ENCODE data around the gene NME4. TPM values are rescaled to one million over a fixed set of nuclear protein-coding genes. Genes with fewer than 3 reads are reported as not detected.
"Not testable (repeated sequence)": the region's sequence is repeated elsewhere in the genome, so short reads cannot be mapped to it uniquely, and the experiment has no call there.

The NME4 gene
- 56.6 TPM for total RNA-seq
- 100 TPM for polyA plus RNA-seq (ENCODE audit: insufficient read depth, low read depth, low replicate concordance)
- long read RNA-seq, donor 1, transcript NME4-210 (2 exons, 1,861 nt): minor isoform, 8 of 69 reads
- long read RNA-seq, donor 1, transcript NME4-201 (5 exons, 995 nt): major isoform, 48 of 69 reads
- long read RNA-seq, donor 1, partial matches to known transcripts: 9 of 69 reads
- long read RNA-seq, donor 1, other reads (novel, unspliced or antisense): 0 of 69 reads
- long read RNA-seq, donor 2, transcript NME4-201 (5 exons, 995 nt): major isoform, 32 of 67 reads
- long read RNA-seq, donor 2, transcript NME4-211 (6 exons, 1,193 nt): minor isoform, 6 of 67 reads
- long read RNA-seq, donor 2, partial matches to known transcripts: 25 of 67 reads
- long read RNA-seq, donor 2, other reads (novel, unspliced or antisense): 0 of 67 reads
- long read RNA-seq, donor 3, transcript NME4-211 (6 exons, 1,193 nt): minor isoform, 7 of 59 reads
- long read RNA-seq, donor 3, transcript NME4-201 (5 exons, 995 nt): major isoform, 34 of 59 reads
- long read RNA-seq, donor 3, transcript NME4-210 (2 exons, 1,861 nt): minor isoform, 5 of 59 reads
- long read RNA-seq, donor 3, partial matches to known transcripts: 7 of 59 reads
- long read RNA-seq, donor 3, other reads (novel, unspliced or antisense): 5 of 59 reads
- long read RNA-seq, donor 4, transcript NME4-201 (5 exons, 995 nt): major isoform, 24 of 27 reads
- long read RNA-seq, donor 4, partial matches to known transcripts: 0 of 27 reads
- long read RNA-seq, donor 4, other reads (novel, unspliced or antisense): 0 of 27 reads
- long read RNA-seq, donor 5, partial matches to known transcripts: 0 of 3 reads
- long read RNA-seq, donor 5, other reads (novel, unspliced or antisense): 0 of 3 reads
- long read RNA-seq, donor 6, transcript NME4-210 (2 exons, 1,861 nt): minor isoform, 9 of 100 reads
- long read RNA-seq, donor 6, transcript NME4-201 (5 exons, 995 nt): major isoform, 35 of 100 reads
- long read RNA-seq, donor 6, partial matches to known transcripts: 53 of 100 reads
- long read RNA-seq, donor 6, other reads (novel, unspliced or antisense): 0 of 100 reads
- long read RNA-seq, donor 7, transcript NME4-201 (5 exons, 995 nt): major isoform, 13 of 32 reads
- long read RNA-seq, donor 7, partial matches to known transcripts: 14 of 32 reads
- long read RNA-seq, donor 7, other reads (novel, unspliced or antisense): 2 of 32 reads
- long read RNA-seq, donor 8, transcript NME4-201 (5 exons, 995 nt): major isoform, 45 of 83 reads
- long read RNA-seq, donor 8, transcript NME4-210 (2 exons, 1,861 nt): minor isoform, 13 of 83 reads
- long read RNA-seq, donor 8, partial matches to known transcripts: 22 of 83 reads
- long read RNA-seq, donor 8, other reads (novel, unspliced or antisense): 0 of 83 reads
- long read RNA-seq, donor 9, transcript NME4-201 (5 exons, 995 nt): major isoform, 26 of 42 reads
- long read RNA-seq, donor 9, partial matches to known transcripts: 9 of 42 reads
- long read RNA-seq, donor 9, other reads (novel, unspliced or antisense): 0 of 42 reads
- long read RNA-seq, donor 10, transcript NME4-210 (2 exons, 1,861 nt): minor isoform, 6 of 63 reads
- long read RNA-seq, donor 10, transcript NME4-201 (5 exons, 995 nt): major isoform, 25 of 63 reads
- long read RNA-seq, donor 10, partial matches to known transcripts: 31 of 63 reads
- long read RNA-seq, donor 10, other reads (novel, unspliced or antisense): 0 of 63 reads

DNA sequence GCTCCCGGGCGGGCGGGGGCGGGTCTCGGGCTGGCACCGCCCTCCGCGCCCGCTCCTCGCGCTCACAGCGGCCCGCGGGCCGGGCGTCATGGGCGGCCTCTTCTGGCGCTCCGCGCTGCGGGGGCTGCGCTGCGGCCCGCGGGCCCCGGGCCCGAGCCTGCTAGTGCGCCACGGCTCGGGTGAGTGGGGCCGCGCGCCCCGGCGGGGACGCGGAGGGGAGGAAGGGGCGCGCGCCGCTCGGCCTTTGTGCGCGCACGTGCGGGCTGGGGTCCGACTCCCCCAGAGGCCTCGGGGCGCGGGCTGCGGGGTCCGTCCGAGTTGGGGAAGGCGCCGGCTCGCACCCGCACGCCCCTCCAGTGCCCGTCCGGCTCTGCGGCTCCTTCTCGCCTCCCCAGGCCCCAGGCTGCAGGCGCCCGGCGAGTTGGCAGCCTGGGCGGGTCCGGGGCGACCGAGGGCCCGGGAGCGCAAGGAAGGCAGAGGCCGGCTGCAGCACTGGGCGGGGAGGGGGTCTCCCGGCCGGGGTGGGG lies at the start of gene NME4:
TSS of gene NME4 (plus strand) at position 65 of the 527 bp plus-strand sequence. CDS start at position 89, 24 bp downstream.
- peak in 4 of 5 donors; percentile 63 to 81 (median 73) for DNase-seq
- H3K27me3 ChIP-seq (ENCODE audit: control insufficient read depth, insufficient read depth, low read length): no peaks in the 10 kb centered on the region
- H3K27ac ChIP-seq (ENCODE audit: low read depth in 2 of 2, low read length in 2 of 2): peak within 1 kb of the TSS; percentile 52 to 63
- intact Hi-C loops (cut with DNase I): no loop called here
- FAIRE-seq: no peak
- no peaks in the 10 kb centered on the region for H3K36me3 ChIP-seq (ENCODE audit: control insufficient read depth in 2 of 3, insufficient read depth in 3 of 3, low read length in 3 of 3)
- peak within 1 kb of the TSS in 2 of 3 donors; percentile 50 to 61 for H3K9ac ChIP-seq (ENCODE audit: low read length in 3 of 3)
- peaks cover 0 to 9% (median 0%) of the 10 kb centered on the region in 3 donors for H3K4me1 ChIP-seq (ENCODE audit: control insufficient read depth in 2 of 3, insufficient read depth in 2 of 3, low read depth in 1 of 3, low read length in 3 of 3)
- TF ChIP-seq, protein P1, sequence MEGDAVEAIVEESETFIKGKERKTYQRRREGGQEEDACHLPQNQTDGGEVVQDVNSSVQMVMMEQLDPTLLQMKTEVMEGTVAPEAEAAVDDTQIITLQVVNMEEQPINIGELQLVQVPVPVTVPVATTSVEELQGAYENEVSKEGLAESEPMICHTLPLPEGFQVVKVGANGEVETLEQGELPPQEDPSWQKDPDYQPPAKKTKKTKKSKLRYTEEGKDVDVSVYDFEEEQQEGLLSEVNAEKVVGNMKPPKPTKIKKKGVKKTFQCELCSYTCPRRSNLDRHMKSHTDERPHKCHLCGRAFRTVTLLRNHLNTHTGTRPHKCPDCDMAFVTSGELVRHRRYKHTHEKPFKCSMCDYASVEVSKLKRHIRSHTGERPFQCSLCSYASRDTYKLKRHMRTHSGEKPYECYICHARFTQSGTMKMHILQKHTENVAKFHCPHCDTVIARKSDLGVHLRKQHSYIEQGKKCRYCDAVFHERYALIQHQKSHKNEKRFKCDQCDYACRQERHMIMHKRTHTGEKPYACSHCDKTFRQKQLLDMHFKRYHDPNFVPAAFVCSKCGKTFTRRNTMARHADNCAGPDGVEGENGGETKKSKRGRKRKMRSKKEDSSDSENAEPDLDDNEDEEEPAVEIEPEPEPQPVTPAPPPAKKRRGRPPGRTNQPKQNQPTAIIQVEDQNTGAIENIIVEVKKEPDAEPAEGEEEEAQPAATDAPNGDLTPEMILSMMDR (IDR thresholded peaks at IDR 0.05; ENCODE audit: borderline replicate concordance, extremely low read depth, insufficient read depth): no peak
- H3K4me3 ChIP-seq (ENCODE audit: low read length in 3 of 3): peak within 1 kb of the TSS; percentile 60 to 68 (median 63)
- H3K9me3 ChIP-seq (ENCODE audit: control insufficient read depth in 2 of 3, insufficient read depth in 1 of 3, low read length in 3 of 3): no peaks in the 10 kb centered on the region

DNA sequence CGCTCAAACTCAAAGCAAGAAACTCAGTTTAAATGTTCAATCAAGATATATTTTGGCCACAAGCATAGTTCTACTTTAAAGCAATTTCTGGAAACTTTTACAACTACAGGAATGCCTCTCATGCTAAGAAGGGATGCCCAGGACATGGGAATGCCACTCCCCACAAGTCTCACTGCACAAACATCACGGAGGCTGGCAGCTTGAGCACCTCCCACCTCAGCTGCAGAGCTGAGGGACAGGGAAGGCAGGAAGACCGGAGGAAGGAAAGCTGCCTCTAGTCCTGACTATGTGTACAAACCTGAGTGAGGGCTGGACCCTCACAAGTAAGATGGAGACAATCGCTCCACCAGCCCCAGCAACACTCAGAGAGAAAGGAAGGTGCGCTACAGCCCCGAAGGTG lies 49.8 kb upstream of the NME4 start:
- no peak for FAIRE-seq
- no peak for DNase-seq
- Histone ChIP-seq H3K27ac (ENCODE audit: low read depth in 2 of 2, low read length in 2 of 2) (no peak overlapping the region), H3K9me3 (ENCODE audit: control insufficient read depth in 2 of 3, insufficient read depth in 1 of 3, low read length in 3 of 3) (no peaks in the 10 kb centered on the region), H3K4me1 (ENCODE audit: control insufficient read depth in 2 of 3, insufficient read depth in 2 of 3, low read depth in 1 of 3, low read length in 3 of 3) (peaks cover 0 to 4% (median 0%) of the 10 kb centered on the region in 3 donors), H3K4me3 (ENCODE audit: low read length in 3 of 3) (no peak overlapping the region), H3K27me3 (ENCODE audit: control insufficient read depth, insufficient read depth, low read length) (no peaks in the 10 kb centered on the region), H3K36me3 (ENCODE audit: control insufficient read depth in 2 of 3, insufficient read depth in 3 of 3, low read length in 3 of 3) (peaks cover 0 to 9% (median 6%) of the 10 kb centered on the region in 3 donors), H3K9ac (ENCODE audit: low read length in 3 of 3) (no peak overlapping the region)
- intact Hi-C loops (cut with DNase I): no loop called here
- TF ChIP-seq, protein P1 (IDR thresholded peaks at IDR 0.05; ENCODE audit: borderline replicate concordance, extremely low read depth, insufficient read depth): no peak

DNA sequence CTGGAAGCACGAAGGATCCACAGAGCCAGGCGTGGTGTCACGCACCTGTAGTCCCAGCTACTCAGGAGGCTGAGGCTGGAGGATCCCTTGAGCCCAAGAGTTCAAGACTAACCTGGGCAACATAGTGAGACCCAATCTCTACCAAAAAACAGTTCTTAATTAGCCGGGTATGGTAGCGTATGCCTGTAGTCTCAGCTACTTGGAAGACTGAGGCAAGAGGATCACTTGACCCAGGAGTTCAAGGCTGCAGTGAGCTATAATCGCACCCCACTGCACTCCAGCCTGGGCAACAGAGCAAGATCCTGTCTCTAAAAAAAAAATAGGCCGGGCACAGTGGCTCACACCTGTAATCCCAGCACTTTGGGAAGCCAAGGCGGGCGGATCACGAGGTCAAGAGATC lies 48.5 kb upstream of the NME4 start:
- H3K27me3 ChIP-seq (ENCODE audit: control insufficient read depth, insufficient read depth, low read length); H3K36me3 ChIP-seq (ENCODE audit: control insufficient read depth in 2 of 3, insufficient read depth in 3 of 3, low read length in 3 of 3); H3K4me1 ChIP-seq (ENCODE audit: control insufficient read depth in 2 of 3, insufficient read depth in 2 of 3, low read depth in 1 of 3, low read length in 3 of 3); H3K27ac ChIP-seq (ENCODE audit: low read depth in 2 of 2, low read length in 2 of 2); FAIRE-seq; intact Hi-C loops (cut with DNase I); H3K9ac ChIP-seq (ENCODE audit: low read length in 3 of 3); H3K9me3 ChIP-seq (ENCODE audit: control insufficient read depth in 2 of 3, insufficient read depth in 1 of 3, low read length in 3 of 3); H3K4me3 ChIP-seq (ENCODE audit: low read length in 3 of 3); DNase-seq: not testable (repeated sequence)

All from kidney (tissue), 22 donors.